Inflammatory macrophage treated with lipopolysaccharide for 1 hour (primary cell): ENCODE data around the gene KLHDC1.
A peak's percentile ranks its signal among the peaks of the same experiment; 100 is the strongest.
"Not testable (repeated sequence)": the region's sequence is repeated elsewhere in the genome, so short reads cannot be mapped to it uniquely, and the experiment has no call there.

Source experiments
- DNase-seq, 2 donors: peaks; one replicate each; pipeline ENCODE4 v3.0.0-alpha.2; 2020 to 2022

KLHDC1 gene

GRCh38 chr14:49692811-49693734, at the start of gene KLHDC1:
KLHDC1 (plus strand) TSS chr14:49693120; CDS start chr14:49693195, 75 bp downstream.
- DNase-seq: peak; percentile 58 to 64

- no peak for DNase-seq
Measured at GRCh38 chr14:49653508-49653907, 39.4 kb upstream of the KLHDC1 start.

DNA sequence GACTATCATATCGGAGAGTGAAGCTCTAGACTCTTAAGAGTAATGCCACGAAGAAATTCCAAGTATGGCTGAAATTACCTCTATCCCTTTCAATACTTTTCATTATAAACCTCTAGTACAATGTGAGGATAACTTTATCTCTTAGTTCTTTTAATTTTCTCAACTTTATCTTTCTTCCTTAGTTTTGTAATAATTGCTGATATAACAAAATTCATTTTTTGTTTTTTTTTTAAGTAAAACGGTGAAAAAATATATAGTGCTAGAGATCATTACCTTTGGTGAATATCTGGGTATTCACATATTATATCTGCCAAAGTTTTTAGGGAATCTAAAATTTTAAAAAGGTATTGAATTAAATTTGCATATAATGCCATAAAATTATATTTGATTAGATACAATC, 38.4 kb upstream of the KLHDC1 start:
- DNase-seq: no peak

- DNase-seq: not testable (repeated sequence)
Measured at GRCh38 chr14:49657500-49657899, 35.4 kb upstream of the KLHDC1 start.

DNA sequence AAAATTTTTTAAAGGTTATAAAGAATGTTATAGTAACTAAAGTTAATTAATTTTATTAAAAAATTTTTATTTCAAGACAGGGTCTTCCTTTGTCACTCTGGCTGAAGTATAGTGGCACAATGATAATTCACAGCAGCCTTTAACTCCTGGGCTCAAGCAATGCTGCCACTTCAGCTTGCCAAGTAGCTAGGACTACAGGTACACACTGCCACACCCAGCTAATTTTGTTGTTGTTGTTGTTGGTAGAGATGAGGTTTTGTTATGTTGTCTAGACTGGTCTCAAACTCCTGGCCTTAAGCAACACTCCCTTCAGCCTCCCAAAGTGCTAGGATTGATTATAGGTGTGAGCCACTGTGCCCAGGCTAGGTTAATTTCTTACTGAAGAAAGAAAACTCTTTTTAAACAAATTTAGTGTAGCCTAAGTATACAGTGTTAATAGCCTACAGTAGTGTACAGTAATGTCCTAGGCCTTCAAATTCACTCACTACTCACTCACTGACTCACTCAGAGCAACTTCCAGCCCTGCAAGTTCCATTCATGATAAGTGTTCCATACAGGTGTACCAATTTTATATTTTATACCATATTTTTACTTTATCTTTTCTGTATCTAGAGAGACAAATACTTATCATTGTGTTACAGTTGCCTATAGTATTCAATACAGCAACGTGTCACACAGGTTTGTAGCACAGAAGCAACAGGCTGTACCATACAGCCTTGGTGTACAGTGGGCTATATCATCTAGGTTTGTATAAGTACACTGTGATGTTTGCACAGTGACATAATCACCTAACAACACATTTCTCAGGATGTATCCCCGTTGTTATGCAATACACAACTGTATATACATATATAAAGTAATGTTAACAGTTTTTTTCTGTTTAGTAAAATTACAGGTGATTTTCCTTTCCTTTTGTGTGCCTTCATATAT, 33.1 kb upstream of the KLHDC1 start:
- no peak for DNase-seq

- no peak for DNase-seq
Measured at GRCh38 chr14:49670475-49670874, 22.4 kb upstream of the KLHDC1 start.

DNA sequence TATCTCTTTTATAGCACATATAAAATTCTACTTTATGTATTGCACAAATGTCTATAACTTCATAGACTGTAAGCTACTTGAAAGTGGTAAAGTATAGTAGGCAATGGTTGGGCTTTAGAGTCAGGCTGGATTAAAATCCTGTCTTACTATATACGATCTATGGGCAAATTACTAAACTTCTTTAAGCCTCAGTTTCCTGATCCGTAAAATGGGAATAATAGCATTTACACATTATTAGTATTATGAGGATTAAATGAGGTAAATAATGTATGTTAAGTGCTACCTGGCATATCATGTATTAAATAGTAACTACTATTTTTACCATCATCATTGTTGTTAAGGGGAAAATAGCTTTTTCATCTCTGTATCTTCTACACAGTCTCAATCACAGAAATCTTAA, 19.3 kb upstream of the KLHDC1 start:
- no peak for DNase-seq

GRCh38 chr14:49677643-49678042, 15.3 kb upstream of the KLHDC1 start:
- no peak for DNase-seq

GRCh38 chr14:49679271-49679670, 13.6 kb upstream of the KLHDC1 start:
- DNase-seq: no peak

- DNase-seq: no peak
Measured at GRCh38 chr14:49686425-49686824, 6.5 kb upstream of the KLHDC1 start.

GRCh38 chr14:49687942-49688700, 4.8 kb upstream of the KLHDC1 start, which contains the start of gene POLE2:
POLE2 (minus strand) TSS chr14:49688214; CDS start chr14:49688203, 11 bp downstream.
- peak; percentile 46 to 75 for DNase-seq

- DNase-seq: no peak
Measured at GRCh38 chr14:49688701-49689030, 4.3 kb upstream of the KLHDC1 start.

DNA sequence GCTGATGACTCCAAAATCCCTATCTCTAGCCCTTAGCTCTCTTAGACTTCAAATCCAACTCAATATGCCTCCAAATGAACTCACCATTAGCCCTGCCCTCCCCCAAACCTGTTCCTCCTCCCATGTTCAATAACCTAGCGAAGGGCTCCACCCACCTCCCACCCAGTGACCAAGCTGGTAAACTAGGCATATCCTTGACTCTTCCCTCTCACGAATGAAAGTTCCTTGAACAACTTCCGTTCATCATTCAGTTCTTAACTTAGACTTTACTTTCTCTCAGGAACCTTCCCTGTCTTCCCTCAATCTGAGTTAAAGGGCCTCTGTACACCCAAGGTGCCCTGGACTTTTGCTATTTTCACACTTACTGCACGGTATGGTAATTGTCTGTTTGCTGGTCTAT, 1.9 kb upstream of the KLHDC1 start:
- no peak for DNase-seq

GRCh38 chr14:49692193-49692757, 645 bp upstream of the KLHDC1 start:
- no peak for DNase-seq

DNA sequence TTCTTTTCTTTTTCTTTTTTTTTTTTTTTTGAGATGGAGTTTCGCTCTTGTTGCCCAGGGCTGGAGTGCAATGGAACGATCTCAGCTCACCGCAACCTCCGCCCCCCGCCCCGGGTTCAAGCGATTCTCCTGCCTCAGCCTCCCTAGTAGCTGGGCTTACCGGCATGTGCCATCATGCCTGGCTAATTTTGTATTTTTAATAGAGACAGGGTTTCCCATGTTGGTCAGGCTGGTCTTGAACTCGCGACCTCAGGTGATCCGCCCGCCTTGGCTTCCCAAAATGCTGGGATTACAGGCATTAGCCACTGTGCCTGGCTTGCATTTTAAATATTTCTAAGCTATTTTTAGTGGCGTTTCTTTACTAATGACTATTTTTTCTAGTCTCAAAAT, 810 bp downstream of the KLHDC1 start:
- DNase-seq: not testable (repeated sequence)

GRCh38 chr14:49702725-49703124, 9.8 kb downstream of the KLHDC1 start:
- DNase-seq: no peak

- no peak for DNase-seq
Measured at GRCh38 chr14:49703965-49704364, 11.0 kb downstream of the KLHDC1 start.

DNA sequence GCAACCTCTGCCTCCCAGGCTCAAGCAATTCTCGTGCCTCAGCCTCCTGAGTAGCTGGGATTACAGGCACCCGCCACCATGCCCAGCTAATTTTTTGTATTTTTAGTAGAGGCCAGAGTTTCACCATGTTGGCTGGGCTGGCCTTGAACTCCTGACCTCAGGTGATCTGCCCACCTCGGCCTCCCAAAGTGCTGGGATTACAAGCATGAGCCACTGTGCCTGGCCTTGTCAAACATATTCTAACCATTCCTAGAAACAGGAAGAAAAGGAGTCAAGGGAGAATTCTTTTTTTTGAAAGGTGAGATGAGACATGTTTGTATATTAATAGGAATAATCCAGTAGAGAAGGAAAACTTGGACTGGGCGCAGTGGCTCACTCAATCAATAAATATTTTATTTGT, 11.6 kb downstream of the KLHDC1 start:
- DNase-seq: not testable (repeated sequence)

- not testable (repeated sequence) for DNase-seq
Measured at GRCh38 chr14:49710993-49711392, 18.1 kb downstream of the KLHDC1 start.

- DNase-seq: no peak
Measured at GRCh38 chr14:49720744-49721143, 27.8 kb downstream of the KLHDC1 start.

- DNase-seq: not testable (repeated sequence)
Measured at GRCh38 chr14:49721733-49722435, 29.0 kb downstream of the KLHDC1 start.

DNA sequence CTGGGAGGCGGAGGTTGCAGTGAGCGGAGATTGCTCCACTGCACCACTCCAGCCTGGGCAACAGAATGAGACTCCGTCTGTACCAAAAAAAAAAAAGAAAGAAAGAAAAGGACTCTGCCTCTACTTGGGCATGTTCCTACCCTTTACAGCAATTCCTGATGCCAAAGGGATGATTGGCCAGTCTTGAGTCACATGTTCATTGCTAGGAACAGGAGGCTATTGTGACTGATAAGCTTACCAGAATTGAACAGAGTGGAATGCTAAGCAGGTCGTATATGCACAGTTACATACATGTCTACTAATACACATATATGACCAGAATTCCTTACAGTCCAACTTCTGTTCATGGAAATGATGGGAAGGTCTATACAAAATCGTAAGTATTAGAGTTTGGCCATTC, 34.3 kb downstream of the KLHDC1 start:
- no peak for DNase-seq
